ENCODE results near the gene UGT1A8. TPM values are rescaled to one million over a fixed set of nuclear protein-coding genes. Genes with fewer than 3 reads are reported as not detected.

Gene UGT1A8
- total RNA-seq, 2 experiments from 2014 or later = not detected

DNA sequence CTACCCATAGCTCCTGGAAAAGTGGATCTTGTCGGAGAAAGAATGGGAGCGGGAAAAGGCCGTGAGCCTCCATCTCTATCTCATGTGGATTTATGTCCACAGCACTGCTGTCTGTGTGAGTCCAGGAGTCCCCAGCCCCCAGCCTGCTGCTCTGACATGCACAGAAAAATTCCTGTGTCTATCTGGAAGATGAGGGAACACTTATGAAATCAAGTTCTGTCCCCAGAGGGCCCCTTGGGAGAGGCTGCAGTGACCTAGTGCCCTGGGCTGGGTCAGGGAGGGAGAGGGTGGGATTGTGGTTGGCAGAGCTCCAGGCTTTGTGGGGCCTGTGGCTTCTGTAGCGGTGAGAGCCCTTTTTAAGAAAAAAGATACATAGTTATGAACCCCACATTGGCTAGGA, 199.3 kb downstream of the UGT1A8 start:
- Mint-ChIP-seq H3K4me3 (no peak overlapping the region), H3K27ac (no peak overlapping the region), H3K9me3 (no peaks in the 10 kb centered on the region), H3K4me1 (ENCODE audit: low read depth) (no peaks in the 10 kb centered on the region), H3K27me3 (peaks cover 3% of the 10 kb centered on the region), H3K36me3 (no peaks in the 10 kb centered on the region)
- POLR2A ChIA-PET = no interaction called here
- no peak for DNase-seq
- intact Hi-C loops (cut with micrococcal nuclease) = no loop called here
- CTCF ChIA-PET = no interaction called here

DNA sequence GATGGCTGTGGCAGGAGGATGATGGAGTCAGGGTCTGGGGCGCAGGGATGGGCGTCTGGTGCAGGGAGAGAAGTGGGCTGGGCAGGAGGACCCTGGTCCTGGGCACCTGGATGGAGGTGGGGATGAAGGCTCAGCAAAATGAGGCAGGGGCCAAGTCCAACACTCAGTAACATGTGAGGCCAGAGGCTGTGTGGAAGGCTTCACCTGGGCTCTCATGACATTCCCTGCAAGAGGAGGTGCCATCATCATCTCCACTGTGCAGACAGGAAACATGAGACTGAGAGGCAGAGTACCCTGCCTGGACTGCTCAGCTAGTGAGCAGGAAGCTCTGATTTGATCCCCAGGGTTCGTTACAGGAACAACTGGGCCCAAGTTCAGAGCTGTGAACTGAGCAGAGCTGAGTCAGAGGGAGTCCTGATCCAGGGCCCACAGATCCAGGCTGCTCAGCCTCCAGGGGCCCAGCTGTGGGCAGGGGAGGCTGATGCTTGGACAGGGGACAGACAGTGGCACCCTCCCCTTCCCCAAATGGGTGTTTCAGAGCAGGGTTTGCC, 200.0 kb downstream of the UGT1A8 start:
- no peaks in the 10 kb centered on the region for H3K9me3 Mint-ChIP-seq
- CTCF ChIA-PET = no interaction called here

DNA sequence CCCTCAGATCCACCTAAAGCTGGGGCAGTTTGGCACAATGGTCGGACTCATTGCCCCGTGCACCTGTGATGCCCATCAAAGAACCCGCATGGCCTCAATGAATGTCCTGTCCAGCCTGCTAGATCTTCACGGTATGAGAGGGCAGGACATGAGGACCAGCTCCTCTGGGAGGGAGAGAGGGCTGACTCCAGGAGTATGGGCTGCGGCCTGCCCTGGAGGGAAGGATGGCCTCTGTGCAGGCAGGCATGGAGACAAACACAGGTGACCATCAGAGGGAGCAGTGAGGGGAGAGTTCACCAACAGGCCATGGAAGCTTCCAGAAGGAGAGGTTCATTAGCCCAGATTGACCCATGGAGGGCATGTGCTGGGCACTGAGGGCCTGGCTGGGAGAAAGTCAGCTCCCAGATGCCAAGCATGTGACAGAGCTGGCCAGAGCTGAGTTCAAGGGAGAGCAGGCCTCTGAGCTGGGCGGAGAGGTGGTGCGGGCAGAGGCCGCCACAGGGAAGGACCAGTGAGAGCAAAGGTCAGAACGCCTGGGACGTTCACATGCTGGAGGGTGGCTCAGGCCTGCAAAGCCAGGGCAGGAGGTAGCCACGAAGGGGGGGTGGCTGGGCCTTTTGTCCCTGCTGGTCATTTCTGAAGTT, 200.7 kb downstream of the UGT1A8 start:
- no peak overlapping the region for H3K4me3 Mint-ChIP-seq
- intact Hi-C loops (cut with micrococcal nuclease) = no loop called here
- H3K36me3 Mint-ChIP-seq = no peaks in the 10 kb centered on the region
- H3K4me1 Mint-ChIP-seq (ENCODE audit: low read depth) = no peaks in the 10 kb centered on the region
- no peaks in the 10 kb centered on the region for H3K9me3 Mint-ChIP-seq
- ChIA-PET POLR2A (no interaction called here), CTCF (no interaction called here)
- H3K27me3 Mint-ChIP-seq = peaks cover 3% of the 10 kb centered on the region
- H3K27ac Mint-ChIP-seq = no peak overlapping the region
- peak; percentile 5 for DNase-seq

More for the DNA sequence above, 200.0 kb downstream of the UGT1A8 start:
- DNase-seq = no peak
- Mint-ChIP-seq H3K27me3 (peaks cover 3% of the 10 kb centered on the region), H3K27ac (no peak overlapping the region), H3K4me1 (ENCODE audit: low read depth) (no peaks in the 10 kb centered on the region), H3K4me3 (no peak overlapping the region), H3K36me3 (no peaks in the 10 kb centered on the region)
- intact Hi-C loops (cut with micrococcal nuclease) = no loop called here
- POLR2A ChIA-PET = no interaction called here

DNA sequence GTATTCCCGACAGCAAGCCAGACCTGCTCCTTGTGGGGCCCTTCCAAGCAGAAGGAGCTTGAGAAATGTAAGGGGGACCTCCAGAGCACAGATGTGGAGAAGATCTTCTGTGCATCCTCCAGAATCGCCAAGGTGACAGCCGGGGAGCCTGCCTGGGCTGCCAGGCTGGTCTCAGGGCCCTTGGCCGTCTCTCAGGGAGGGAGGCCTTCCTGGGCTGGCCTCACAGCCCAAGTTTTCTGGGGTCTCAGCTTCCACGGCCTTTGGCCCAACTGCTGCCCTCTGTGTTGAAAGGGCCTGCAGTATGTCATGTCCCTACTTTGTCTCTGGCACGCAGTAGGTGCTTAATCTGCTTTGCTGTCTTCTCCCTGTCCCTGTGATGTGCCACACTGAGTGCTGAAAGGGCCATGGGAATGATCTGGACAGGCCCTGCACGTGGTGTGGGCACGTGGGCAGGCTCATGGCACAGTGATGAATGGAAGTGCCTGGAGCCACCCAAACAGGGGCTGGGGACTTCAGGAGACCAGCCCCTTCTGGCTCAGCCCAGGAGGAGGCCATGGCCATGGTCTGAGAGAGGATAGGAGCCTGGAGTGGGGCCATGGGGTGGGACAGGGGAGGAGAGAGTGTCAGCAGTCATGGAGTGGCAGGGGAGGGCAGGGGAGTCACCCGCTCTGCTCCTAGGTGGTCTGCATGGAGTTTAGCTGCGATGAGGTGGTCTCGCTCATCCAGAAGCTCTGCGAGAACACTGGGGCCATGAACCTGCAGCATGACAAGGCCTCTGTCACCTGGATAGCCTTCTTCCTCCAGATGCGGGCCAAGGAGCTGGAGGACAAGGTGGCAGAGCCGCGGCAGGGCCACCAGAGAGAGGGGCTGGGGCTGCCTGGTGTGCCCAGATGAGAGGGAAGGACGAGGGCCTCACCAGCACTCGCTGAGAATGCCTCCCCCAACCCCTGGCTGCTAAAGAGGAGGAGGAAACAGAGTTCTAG, 201.5 kb downstream of the UGT1A8 start:
- DNase-seq = peak; percentile 3
- Mint-ChIP-seq H3K4me1 (ENCODE audit: low read depth) (no peaks in the 10 kb centered on the region), H3K4me3 (no peak overlapping the region), H3K9me3 (no peaks in the 10 kb centered on the region), H3K27ac (no peak overlapping the region), H3K27me3 (peaks cover 3% of the 10 kb centered on the region), H3K36me3 (no peaks in the 10 kb centered on the region)
- ChIA-PET POLR2A (no interaction called here), CTCF (no interaction called here)
- intact Hi-C loops (cut with micrococcal nuclease) = no loop called here

DNA sequence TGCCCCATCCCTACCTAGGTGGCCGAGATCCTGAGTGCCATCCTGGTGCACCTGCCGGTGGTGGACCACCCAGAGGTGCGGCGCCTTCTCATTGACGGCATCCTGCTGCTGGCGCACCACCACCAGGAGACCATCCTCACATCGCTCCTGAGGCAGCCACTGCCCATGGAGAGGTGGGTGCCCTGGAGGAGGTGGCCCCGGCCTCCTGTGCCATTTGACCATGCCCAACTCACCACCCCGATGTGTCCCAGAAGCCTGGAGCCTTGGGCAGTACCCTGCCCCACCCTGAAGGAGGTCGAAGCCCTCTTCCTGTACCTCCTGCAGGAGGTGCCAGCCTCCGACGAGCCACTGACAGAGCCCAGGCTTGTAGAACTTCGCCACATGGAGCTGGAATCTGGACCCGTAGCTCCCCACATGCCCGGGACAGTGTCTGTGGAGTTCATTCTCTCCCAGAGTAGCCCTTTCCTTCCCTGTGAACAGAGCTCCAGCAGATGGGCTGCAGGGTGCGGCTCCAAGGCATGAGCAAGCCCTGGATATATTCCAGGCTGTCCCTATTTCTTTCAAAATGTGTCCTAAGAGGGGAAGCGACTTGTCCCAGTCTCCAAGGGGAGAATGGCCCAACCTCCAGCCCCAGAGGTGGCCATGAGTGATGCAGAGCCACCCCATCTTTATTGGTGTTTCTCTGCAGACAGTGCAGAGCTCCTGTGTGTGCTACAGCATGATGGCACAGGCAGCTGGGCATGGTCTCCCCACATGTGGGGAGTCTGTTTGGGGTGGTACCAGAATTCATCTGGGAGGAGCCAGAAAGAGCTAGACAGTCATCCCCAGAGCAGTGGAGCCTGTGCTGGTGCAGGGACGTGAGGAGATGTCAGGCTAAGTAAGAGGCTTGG, 202.7 kb downstream of the UGT1A8 start:
- H3K27me3 Mint-ChIP-seq = peaks cover 3% of the 10 kb centered on the region
- no peak overlapping the region for H3K27ac Mint-ChIP-seq
- no peak overlapping the region for H3K4me3 Mint-ChIP-seq
- no peaks in the 10 kb centered on the region for H3K4me1 Mint-ChIP-seq (ENCODE audit: low read depth)
- peak; percentile 6 for DNase-seq
- ChIA-PET CTCF (no interaction called here), POLR2A (no interaction called here)
- H3K9me3 Mint-ChIP-seq = no peaks in the 10 kb centered on the region
- no peaks in the 10 kb centered on the region for H3K36me3 Mint-ChIP-seq
- intact Hi-C loops (cut with micrococcal nuclease) = no loop called here

DNA sequence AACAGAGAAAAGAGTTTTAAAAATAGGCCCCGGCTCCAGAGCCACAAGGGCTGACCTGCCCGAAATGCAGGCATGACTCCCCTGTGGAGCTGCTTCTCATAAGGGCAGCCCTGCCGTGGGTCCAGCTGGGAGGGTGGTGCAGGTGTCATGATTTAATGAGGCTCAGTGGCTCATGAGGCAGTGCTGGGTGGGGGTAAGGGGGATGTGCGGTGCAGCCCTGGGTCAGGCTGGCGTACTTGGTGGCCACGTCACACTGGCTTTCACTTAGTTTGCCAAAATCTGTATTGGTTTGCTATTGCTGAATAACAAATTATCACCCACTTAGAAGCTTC, 203.3 kb downstream of the UGT1A8 start:
- Mint-ChIP-seq H3K27me3 (peaks cover 5% of the 10 kb centered on the region), H3K4me3 (no peak overlapping the region), H3K4me1 (ENCODE audit: low read depth) (no peaks in the 10 kb centered on the region), H3K36me3 (no peaks in the 10 kb centered on the region), H3K27ac (no peak overlapping the region), H3K9me3 (no peaks in the 10 kb centered on the region)
- DNase-seq = peak; percentile 0
- ChIA-PET POLR2A (no interaction called here), CTCF (no interaction called here)
- intact Hi-C loops (cut with micrococcal nuclease) = no loop called here

DNA sequence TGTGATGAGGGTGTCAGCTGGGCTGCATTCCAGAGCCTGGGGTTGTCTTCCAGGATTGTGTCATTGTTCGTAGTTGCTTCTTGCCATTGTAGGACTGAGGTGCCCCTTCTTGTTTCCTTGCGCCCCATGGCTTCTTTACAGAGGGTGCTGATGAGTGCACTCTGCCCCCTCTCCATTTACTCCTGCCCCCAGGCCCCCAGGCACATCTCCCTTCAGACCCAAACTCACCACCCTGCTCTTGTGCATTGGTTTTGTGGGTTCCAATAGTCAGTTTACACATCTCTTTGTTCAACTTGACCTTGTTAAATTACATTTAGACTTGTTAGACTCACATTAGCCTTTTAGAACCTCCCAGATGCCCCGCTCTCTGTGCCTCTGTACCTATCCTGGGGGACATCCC, 203.8 kb downstream of the UGT1A8 start:
- Mint-ChIP-seq H3K9me3 (peaks cover 2% of the 10 kb centered on the region), H3K4me1 (ENCODE audit: low read depth) (no peaks in the 10 kb centered on the region), H3K36me3 (no peaks in the 10 kb centered on the region), H3K27ac (no peak overlapping the region), H3K4me3 (no peak overlapping the region), H3K27me3 (peaks cover 5% of the 10 kb centered on the region)
- intact Hi-C loops (cut with micrococcal nuclease) = no loop called here
- DNase-seq = no peak
- ChIA-PET CTCF (no interaction called here), POLR2A (no interaction called here)

DNA sequence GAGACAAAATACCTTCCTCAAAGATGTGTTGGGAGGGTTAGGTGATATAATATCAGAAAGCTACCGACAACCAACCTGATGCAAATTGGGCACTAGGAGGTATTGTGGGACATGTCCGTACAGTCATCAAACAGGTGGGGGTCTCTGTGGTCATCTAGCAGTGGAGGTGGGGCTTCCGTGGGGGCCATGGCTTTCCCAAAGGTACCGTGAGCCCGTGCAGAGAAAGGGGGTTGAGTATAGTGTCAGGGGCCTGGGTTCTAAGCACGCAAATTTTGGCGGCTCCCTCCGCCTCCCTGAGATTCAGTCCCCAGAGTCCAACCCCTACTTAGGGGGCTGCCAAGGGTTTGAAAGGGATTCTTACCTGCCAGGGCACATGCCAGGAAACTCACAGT, 204.3 kb downstream of the UGT1A8 start:
- no peak overlapping the region for H3K27ac Mint-ChIP-seq
- ChIA-PET CTCF (no interaction called here), POLR2A (no interaction called here)
- H3K4me3 Mint-ChIP-seq = no peak overlapping the region
- intact Hi-C loops (cut with micrococcal nuclease) = no loop called here
- peaks cover 5% of the 10 kb centered on the region for H3K27me3 Mint-ChIP-seq
- DNase-seq = no peak
- H3K36me3 Mint-ChIP-seq = no peaks in the 10 kb centered on the region
- no peaks in the 10 kb centered on the region for H3K4me1 Mint-ChIP-seq (ENCODE audit: low read depth)
- peaks cover 3% of the 10 kb centered on the region for H3K9me3 Mint-ChIP-seq

DNA sequence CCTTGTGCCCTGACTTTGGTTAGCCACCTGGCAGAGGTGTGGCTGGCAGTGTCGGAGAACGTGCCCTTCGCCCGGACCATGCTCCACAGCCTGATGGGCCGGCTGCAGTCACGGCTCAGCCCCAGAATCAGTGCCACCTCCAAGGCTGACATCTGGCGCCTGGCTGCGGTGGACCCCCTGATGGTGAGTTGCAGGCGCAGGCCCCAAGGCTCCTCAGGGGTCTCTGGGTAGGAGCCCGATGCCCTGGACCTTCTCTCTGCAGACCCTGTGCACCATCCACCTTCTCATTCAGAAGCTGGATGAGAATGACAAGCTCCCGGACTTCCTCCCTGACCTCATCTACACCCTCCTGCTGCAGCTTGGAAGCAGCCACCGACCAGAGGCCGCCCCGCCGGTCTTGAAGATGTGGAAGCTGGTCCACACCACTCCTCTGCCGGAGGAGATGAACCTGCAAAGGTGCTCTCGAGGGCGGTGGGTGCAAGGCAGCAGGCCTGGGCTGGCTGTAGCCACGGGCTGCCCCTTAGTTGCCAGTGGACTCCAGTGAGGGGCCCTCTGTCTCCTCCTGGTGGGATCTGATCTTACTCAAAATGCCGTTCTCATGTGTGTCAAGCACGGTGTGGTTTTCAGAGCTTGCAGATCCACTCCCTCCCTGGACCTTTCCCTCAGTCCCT, 204.8 kb downstream of the UGT1A8 start:
- Mint-ChIP-seq H3K27me3 (peaks cover 5% of the 10 kb centered on the region), H3K36me3 (no peaks in the 10 kb centered on the region), H3K9me3 (peaks cover 3% of the 10 kb centered on the region), H3K4me3 (no peak overlapping the region), H3K4me1 (ENCODE audit: low read depth) (no peaks in the 10 kb centered on the region), H3K27ac (no peak overlapping the region)
- ChIA-PET CTCF (no interaction called here), POLR2A (no interaction called here)
- intact Hi-C loops (cut with micrococcal nuclease) = no loop called here
- DNase-seq = peak; percentile 4

Other genes starting within 250 kb of the UGT1A8 start
- 10 to 100 TPM; 19.3 to 21.5 TPM for gene USP40, start 50.9 kb upstream of the UGT1A8 start, total RNA-seq
- not detected for gene UGT1A10, start 18.8 kb downstream of the UGT1A8 start, total RNA-seq
- not detected for gene UGT1A9, start 54.3 kb downstream of the UGT1A8 start, total RNA-seq
- gene UGT1A7, start 64.3 kb downstream of the UGT1A8 start, total RNA-seq = not detected
- gene UGT1A6, start 75.3 kb downstream of the UGT1A8 start, total RNA-seq = not detected
- not detected for gene UGT1A5, start 95.3 kb downstream of the UGT1A8 start, total RNA-seq
- gene UGT1A4, start 101.1 kb downstream of the UGT1A8 start, total RNA-seq = not detected
- gene UGT1A3, start 111.4 kb downstream of the UGT1A8 start, total RNA-seq = not detected
- not detected for gene UGT1A1, start 142.6 kb downstream of the UGT1A8 start, total RNA-seq
- gene MROH2A, start 160.7 kb downstream of the UGT1A8 start, total RNA-seq = not detected
- 100 to 1,000 TPM in 1 of 2 experiments, 10 to 100 TPM in 1; 98.4 to 102 TPM for gene HJURP, start 236.9 kb downstream of the UGT1A8 start, total RNA-seq

All from activated CD4-positive, alpha-beta memory T cell treated with anti-CD3 and anti-CD28 coated beads for 36 hours (primary cell).